Ecto neural progenitor cell (in vitro differentiated cells): ENCODE results near the gene MAN1A2.

Source experiments
- DNase-seq: peaks from one replicate; pipeline ENCODE4 v3.0.0-alpha.2; 2018; ENCODE audit warnings: low spot score

MAN1A2 gene

DNA sequence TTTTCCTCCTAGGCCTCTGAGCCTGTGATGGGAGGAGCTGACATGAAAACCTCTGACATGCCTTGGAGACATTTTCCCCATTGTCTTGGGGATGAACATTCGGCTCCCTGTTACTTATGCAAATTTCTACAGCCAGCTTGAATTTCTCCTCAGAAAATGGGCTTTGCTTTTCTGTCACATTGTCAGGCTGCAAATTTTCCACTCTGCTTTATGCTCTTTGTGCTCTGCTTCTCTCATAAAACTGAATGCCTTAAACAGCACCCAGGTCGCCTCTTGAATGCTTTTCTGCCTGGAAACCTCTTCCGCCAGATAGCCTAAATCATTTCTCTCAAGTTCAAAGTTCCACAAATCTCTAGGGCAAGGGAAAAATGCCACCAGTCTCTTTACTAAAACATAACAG lies 191.9 kb downstream of the MAN1A2 start:
- DNase-seq, result no peak

DNA sequence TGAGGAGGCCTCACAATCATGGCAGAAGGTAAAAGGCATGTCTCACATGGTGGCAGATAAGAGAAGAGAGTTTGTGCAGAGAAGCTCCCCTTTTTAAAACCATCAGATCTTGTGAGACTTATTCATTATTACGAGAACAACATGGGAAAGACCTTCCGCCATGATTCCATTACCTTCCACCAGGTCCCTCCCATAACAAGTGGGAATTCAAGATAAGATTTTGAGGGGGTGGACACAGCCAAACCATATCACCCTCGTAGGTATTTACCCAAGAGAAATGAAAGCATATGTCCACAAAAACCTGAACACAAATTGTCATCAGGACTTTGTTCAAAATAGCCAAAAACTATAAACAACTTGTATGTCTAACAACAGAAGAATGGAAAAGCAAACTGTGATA lies 192.7 kb downstream of the MAN1A2 start:
- no peak for DNase-seq

DNA sequence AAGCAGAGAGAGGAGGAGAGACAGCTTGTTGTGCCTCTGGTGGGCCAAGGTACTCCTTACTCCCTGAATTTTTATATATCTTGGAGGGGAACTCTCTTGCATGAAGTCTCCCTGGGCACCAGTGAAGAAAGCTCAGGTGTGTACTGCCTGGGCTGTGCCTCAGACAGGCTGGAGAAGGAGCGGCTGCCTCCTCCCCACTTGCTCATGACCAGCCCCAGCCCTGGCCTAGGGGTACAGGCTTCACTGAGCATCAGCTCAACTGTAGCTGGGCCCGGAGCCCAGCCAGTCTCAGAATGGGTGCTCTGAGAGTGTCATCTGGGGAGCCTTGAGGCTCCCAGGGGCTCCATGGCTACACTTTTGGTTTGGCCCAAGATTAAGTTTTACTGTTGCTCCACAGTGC lies 193.8 kb downstream of the MAN1A2 start:
- peak; percentile 21 for DNase-seq

DNA sequence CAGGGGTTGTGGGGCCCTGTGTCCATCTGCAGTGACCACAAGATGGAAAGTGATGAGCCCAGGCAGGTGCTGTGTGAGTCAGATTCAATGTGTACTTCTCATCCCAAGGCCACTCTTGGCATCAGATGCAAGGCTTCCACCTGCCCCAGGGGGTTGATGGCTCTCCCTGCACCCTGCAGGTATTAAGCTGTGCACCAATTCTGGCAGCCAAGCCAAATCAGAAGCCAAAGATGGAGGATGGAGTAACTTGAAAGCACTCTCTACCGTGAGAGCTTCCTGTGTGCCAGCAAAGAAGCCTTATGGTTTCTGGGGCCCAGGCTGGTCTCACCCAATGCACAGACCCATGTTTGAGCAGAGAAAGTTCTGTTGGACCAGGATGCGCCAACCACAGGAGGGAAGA lies 194.3 kb downstream of the MAN1A2 start:
- peak; percentile 19 for DNase-seq

DNA sequence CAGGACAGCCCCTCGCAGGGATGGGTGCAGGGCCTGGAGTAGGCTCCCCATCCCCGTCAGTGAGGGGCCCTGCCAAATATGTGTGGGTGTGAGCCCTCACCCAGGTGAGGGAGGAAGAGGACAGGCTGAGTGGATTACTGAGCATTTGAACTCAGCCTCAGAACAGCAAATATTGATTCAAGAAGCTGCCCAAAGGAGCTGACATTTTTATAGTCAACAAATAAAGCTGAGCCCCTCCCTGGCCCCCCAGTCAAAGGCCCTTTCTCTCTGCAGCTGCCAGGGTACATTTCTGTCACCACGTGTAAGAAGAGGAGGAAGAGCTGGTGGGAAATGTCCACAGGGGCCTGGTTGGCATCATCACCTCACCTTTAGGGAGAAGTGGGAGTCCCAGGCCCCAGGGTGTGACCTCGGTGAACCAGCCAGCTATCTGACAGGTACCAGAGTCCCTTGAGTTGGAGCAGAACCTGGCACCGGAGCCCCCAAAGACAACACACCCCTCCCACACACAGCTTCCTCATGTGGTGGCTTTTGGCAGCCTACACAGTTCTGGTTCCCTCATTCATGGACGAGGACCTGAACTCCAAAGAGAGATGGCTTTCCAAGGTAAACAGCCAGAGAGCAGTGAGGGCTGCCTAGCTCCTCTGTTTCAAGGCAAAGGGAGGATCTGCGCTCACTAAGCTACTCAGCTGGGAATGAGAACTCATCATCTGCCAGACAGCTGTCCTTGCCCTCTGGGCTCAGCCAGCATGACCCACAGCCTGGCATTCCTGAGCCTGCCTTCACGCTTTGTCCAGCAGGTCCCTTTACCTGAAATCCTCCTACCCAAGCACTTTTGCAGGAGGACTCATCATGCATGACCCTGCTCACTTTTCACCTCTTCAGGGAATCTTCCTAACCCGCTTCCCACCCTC lies 195.6 kb downstream of the MAN1A2 start:
- peak; percentile 27 for DNase-seq

DNA sequence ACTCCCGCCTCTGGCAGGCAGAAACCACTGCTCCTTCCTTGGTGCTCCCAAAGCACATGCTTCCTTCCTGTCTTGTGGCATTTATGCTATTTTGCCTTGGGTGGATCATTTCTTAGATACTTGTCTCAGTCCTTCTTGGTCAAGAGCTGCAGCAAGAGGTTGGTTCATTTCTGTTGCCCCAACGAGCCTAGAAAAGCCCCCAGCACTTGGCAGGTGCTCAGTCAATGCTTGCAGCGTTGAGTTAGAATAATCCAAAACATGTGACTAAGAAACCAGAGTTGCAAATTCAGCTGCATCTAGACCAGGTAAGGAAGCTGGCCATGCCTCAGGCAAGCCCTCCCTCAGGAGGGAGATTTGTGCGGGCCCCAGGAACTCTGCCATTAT lies 196.2 kb downstream of the MAN1A2 start:
- DNase-seq, result no peak

DNA sequence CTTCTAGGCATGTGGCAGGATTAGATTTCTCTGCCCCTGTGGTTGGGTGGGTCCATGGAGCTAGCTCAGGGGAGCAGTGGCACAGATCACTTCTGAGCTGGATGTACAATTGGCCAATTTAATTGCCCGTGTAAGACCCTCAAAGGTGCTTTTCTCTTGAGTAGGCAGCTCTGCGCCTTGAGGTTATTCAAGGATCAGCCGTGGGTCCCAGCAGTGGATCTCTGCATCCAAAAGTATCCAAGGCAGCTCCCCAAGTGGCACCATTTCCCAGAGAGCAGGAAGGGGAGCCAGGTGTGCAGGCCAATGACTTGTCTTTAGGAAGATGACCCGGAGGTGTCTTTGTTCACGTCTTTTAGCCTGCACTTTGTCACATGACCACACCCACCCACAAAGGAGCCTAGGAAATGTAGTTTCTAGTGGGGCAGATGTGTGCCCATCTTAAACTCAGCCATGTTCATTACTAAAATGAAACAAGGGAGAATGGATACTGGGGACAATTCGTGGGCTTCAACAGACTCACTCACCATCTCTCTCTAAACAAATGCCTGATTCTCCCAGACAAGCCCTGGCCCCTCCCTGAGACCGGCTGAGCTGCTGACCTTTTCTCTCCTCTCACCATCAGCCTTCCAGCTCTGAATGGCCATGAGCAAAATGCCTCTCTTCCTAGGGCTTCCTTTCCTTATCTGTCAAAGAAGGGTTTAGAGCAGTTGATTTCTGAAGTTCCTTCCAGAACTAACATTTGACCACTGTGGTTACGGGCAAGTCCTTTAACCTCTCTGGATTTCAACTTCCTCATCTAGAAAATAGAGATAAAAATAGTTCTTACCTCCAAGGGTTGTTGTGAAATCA lies 197.2 kb downstream of the MAN1A2 start:
- DNase-seq, result peak; percentile 36

DNA sequence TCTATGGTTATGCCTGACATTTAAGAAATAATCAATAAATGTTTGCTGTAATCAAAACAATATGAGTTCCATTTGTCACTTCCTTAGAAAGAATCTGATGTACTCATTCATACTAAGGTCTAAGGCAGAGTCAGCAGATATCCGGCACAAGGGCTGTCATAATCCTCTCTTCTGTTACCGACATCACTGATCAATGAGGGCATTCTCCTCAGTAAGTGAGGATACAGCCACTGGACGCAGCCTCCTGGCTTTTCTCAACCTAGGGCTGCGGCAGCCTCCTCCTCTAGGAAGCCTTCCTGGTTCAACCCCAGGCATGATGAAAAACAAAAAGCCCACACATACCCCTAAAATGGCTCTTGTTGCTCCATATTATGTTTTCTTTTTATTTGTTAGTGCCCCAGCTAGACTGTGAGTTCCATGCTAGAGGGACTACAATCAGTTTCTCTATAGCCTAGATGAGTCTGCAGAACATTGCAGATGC lies 197.9 kb downstream of the MAN1A2 start:
- peak; percentile 17 for DNase-seq

DNA sequence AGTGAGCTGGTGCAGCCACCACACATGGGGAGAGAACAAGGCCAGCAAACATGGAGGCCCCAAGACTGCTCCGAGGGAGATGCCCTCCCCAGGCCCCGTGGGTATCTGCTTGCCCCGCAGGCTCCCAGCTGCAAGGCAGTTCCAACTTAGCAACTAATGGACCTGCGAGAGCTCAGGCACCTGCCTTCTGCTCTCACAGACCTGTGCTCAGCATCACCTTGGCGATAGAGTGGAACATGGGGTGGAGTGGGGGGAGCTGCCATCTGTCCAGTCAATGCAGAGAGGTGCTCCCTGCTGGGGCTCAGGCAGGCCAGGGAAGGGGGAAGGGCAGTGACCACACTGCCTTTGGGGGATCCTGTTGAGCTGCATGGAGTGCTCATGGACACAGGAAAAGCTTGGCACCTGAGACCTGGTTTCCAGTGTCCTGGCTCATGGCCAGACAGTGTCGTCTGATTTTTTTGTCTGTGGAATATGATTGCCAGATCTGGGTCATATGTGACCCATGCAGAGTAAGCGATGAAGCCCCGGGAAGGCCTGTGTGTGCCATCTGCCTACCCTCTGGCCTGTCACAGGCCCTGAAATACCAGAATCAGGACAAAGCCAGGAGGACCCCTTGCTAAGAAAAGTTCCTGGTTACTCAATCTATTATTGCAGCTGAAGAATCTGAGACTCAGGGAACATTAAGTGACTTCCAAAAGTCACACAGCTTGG lies 198.7 kb downstream of the MAN1A2 start:
- peak; percentile 29 for DNase-seq

DNA sequence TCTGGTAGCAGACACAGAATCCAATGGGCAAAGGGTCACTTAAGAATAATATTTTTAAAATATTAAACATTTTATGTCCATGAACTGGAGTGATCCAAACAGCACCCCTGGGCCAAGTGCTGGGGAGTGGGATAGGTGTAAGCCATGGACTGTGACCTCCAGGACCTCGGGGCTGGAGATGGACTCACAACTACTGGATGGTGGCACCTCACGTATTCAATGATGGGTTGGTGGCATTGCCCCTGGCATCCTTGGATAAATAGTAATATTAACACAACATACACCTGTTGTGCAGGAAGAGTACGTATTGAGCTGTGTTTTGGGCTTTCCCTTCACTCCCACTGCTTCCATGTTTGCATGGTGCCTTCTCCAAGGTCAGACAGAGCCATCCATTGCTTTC lies 199.3 kb downstream of the MAN1A2 start:
- DNase-seq, result peak; percentile 20

DNA sequence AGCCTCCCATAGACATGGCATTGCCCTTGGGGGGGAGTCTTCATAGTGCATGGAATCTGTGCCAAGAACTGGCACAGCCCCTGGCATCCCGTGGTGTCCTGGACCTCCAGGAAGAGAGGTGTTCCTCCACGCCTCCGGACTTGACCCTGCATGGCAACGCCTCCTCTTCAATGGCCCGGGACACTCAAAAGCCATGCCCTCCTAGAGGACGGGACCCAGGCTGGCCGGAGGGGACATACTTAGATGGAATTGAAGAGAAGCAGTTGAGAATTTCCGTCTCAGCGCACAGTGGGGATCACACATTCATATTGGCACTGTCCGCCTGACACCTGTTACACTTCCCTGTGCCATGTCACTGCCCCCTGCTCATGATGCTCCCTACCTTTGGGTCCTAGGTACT lies 200.2 kb downstream of the MAN1A2 start:
- DNase-seq, result peak; percentile 26

DNA sequence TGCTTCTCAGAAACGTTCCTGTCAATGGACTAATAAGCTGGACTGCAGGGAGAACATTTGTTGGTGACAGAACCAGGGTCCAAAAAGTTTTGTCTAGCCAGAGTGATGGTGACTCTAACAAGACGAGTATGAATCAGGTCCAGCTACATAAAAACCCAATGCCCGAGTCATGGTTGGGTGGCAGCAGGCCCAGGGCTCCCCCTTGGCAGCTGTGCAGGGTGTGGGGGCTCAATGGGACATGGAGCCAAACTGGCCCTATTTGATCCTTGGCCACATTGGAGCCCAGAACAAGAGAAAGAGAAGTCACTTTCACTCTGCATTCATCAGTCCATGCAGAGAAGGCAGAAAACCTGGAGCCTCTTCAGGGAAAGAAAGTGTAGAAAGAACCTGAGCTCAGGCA lies 200.7 kb downstream of the MAN1A2 start:
- peak; percentile 13 for DNase-seq

DNA sequence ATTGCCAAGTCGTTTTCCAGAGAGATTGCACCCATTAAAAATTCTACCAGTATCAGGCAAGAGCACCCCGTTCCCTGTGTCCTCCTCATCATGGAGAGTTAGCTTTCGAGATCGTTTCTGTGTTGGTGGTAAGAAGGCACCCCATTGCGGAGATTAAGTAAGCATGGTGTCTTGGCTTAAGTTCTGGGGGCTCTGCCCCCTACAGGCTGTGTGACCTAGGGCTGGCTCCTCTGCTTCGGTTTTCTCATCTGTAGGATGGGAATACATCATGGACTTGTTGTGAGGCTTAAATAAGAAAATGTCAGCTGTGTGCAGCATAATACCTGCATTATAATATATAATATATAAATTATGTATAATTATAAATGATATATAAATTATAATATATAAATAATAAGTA lies 201.8 kb downstream of the MAN1A2 start:
- no peak for DNase-seq

DNA sequence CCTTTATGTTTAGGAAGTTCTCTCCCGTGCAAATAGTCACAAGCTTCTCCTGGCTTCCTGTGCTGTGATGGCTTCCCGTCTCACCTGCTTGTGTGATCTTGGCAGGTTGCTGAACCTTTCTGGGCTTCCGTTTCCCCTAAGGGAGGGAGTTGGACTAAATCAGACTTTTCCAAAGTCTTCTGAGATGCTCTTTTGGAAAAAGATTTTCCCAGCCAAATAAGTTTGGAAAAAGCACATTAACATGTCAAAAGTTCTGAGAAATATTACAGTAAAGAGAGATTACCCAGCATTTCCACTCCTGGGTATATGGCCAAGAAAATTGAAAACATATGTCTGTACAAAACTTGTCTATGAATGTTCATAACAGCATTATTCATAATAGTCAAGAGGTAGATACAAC lies 202.6 kb downstream of the MAN1A2 start:
- DNase-seq, result no peak

DNA sequence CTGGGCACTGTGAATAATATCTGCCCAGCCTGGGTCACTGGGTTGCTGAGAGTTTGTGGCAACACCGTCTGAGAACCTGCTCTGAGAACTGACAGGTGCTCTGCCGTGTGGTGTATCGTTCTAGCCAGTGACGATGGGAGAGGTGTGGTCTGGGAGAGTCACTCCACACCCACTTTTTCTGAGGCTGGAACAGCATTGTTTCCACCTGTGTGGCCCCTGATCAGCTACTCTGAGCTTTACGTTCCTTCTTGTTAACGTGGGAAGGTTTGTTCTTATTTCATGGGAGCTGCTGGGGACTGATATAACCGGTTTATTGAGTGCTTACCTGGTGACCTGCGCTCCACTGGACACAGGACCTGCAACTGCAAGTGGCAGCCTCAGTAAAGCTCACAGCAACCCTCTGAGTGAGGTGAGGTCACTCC lies 203.8 kb downstream of the MAN1A2 start:
- DNase-seq, result peak; percentile 39

DNA sequence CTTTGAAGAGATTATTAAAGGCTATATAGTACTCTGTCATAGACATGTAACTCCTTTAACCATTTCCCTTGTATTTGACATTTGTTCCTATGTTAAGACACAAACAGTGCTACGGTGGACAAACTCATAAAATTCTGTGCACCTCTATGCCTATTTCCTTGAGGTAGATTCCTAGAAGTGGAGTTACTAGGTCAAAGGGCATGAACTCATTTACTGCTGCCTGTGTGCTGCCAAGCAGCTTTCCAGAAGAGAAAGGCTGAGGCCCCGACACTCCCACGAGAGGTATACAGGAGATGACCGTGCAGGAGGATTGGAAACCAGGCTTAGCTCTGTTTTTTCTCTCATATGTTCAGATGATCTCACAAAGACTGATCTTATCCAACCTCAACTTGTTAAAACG lies 204.2 kb downstream of the MAN1A2 start:
- DNase-seq, result peak; percentile 14

DNA sequence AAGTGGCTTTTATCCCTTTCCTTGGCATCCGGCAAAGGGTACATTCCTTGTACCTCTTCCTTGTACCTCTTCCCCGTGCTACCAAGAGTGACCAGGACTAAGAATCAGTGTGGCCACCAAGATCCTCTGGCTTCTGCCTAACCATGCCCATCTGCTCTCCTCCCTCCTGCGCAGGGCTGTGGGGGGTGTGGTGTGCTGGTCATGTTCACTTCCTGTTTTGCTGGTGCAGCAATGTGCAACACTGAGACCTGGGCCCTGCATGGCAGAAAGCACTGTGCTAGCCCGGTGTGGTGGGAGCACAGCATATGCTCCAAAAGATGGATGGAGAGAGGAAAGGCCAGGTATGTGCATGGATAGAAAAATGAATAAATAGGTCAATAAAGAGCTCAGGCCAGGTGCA lies 205.3 kb downstream of the MAN1A2 start:
- peak; percentile 37 for DNase-seq

DNA sequence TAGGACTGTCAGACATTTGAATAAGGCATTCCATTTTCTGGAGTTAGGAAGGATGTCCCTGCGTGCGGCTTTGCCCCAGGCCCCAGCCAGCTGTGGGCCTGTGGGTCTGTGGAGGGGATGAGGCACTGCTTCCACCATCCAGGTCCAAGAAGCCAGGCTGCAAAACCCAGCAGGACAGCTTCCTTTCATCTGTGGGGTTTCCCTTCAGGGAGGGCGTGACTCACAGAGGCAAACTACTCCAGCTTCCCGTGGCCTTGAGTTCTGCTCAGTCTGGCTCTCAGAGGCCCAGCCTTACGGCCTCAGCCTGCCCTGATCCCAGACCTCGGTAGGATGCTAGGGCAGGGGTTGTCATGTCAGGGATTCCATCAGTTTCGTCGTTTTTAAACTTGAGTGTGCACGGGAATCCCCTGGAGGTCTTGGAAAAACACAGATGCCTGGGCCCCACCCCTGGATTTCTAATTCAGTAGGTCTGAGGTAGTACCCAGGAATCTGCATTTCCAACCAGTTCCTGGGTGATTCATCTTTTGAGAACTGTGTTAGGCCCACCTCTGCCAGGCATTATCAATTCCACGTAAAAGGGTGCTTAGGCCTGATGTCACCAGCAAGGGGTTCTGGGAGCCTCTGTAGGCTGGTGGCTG lies 206.3 kb downstream of the MAN1A2 start:
- DNase-seq, result peak; percentile 29

DNA sequence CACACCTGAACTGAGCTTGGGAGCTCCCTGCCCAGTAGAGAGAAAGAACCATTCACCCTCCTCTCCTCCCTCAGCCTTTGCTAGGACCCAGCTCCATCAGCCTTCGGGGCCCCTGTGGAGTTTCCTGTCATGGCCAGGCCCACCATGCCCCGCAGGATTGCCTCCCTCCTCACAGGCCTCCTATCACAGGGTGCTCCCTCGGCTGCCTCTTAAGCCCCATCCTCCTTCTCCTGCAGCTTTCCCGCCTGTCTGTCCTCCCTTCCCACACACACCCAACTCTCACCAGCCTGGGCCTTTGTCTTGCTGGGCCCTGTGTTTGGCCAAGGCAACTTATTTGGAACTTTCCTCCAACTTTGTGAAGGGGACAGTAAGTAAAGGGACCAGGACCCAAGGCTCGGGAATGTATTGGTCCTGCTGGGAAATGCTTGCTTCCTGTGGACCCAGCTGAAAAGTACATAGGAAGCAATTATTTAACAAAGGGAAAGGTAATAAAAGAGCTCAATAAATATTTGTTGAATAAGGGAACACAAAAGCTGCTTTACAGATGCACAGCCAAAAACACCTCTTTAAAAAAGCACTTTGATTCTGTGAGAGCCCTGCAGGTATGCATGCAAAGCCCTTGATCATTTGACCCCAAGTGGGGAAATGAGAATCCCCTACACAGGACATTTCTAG lies 207.0 kb downstream of the MAN1A2 start:
- no peak for DNase-seq

DNA sequence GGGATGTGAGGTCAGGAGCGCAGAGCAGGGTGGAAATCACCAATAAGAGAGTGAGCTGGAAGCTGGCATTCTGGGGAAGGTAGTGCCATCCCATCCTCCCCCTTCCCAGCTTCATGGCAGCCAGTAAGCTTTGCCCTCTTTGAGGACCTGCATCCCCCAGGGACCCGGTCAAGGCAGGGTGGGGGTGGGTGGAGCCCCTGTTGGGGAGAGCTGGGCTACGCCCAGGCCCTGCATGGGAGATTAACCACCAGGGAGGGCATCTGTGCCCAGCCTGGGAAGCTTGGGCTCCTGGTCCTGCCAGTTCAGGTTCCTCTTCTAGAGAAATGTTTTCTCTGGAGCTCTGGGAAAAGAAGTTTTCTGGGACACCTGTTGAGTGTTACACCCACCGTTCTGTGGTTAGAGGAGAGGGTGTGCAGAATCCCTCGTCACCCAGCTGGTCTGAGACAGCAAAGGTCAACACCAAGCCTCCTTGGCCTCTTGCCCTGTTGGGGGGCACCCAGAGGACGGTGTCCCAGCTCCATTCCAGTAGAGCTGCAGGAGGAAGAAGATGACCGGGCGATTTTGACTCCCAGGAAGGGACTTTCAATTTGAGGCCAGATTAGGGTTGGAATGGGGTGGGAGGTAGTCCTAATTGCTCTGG lies 208.5 kb downstream of the MAN1A2 start:
- DNase-seq, result no peak

DNA sequence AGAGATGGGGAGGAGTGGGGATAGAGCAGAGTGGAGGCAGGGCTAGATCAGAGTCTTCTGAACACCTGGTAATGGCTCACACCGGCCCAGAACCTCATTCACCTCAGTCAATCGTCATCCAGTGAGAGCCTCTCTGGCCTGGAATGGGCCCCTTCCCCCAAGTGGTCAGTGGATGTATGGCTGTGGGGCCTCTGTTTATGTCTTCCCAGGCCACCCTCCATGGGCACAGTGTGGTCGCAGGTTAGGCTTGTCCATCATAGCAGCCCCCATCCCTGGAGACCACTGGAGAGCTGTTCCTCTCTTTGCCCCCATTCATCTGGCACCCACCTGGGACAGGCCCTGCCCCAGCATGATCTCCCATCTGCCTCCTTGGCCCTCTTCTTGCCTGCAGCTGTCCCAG lies 209.0 kb downstream of the MAN1A2 start:
- DNase-seq, result no peak
